H9 (cell line): ENCODE results near the gene NRP2. TPM values are rescaled to one million over a fixed set of nuclear protein-coding genes. Genes with fewer than 3 reads are reported as not detected.

ENCODE experiments used
- DNase-seq: peaks from one replicate; pipeline ENCODE4 v3.0.0-alpha.2; 2017
- H2AFZ ChIP-seq: one replicate; pipeline ENCODE4 v1.6.1; 2013; ENCODE audit warnings: mild to moderate bottlenecking, low read length, control low read depth, moderate library complexity
- H2AK5ac ChIP-seq: 2 replicates; pipeline ENCODE4 v1.6.1; 2013; ENCODE audit warnings: low read length, control low read depth, mixed read lengths; ENCODE audit not compliant: insufficient read length
- H2BK120ac ChIP-seq: one replicate; pipeline ENCODE4 v1.6.1; 2013; ENCODE audit warnings: low read depth, mild to moderate bottlenecking, low read length, control low read depth, inconsistent platforms; ENCODE audit not compliant: poor library complexity, severe bottlenecking
- H2BK12ac ChIP-seq: 2 replicates; pipeline ENCODE4 v1.6.1; 2013; ENCODE audit warnings: low read length, control low read depth, mixed read lengths, low read depth; ENCODE audit not compliant: insufficient read length
- H2BK15ac ChIP-seq: 2 replicates; pipeline ENCODE4 v1.6.1; 2013; ENCODE audit warnings: low read depth, low read length, control low read depth
- H2BK20ac ChIP-seq: one replicate; pipeline ENCODE4 v1.6.1; 2013; ENCODE audit warnings: low read depth, mild to moderate bottlenecking, low read length, control low read depth, inconsistent platforms; ENCODE audit not compliant: poor library complexity, severe bottlenecking
- H2BK5ac ChIP-seq: 2 replicates; pipeline ENCODE4 v1.6.1; 2013; ENCODE audit warnings: low read length, control low read depth, mixed read lengths; ENCODE audit not compliant: insufficient read length
- H3K14ac ChIP-seq: 2 replicates; pipeline ENCODE4 v1.6.1; 2013; ENCODE audit warnings: low read length, control low read depth; ENCODE audit not compliant: insufficient read depth
- H3K18ac ChIP-seq: 2 replicates; pipeline ENCODE4 v1.6.1; 2013; ENCODE audit warnings: low read depth, mild to moderate bottlenecking, mixed read lengths, low read length, control low read depth; ENCODE audit not compliant: insufficient read length
- H3K23ac ChIP-seq: 2 replicates; pipeline ENCODE4 v1.6.1; 2013; ENCODE audit warnings: low read length, control low read depth, mixed read lengths, low read depth; ENCODE audit not compliant: insufficient read length
- H3K23me2 ChIP-seq: 2 replicates; pipeline ENCODE4 v1.6.1; 2013; ENCODE audit warnings: low read depth, mild to moderate bottlenecking, mixed read lengths, low read length, control low read depth; ENCODE audit not compliant: insufficient read length, poor library complexity, severe bottlenecking
- H3K27ac ChIP-seq: 2 replicates; pipeline ENCODE4 v1.5.1; 2013; ENCODE audit warnings: low read length, control low read depth, mixed read lengths, low read depth; ENCODE audit not compliant: insufficient read length
- H3K27me3 ChIP-seq: 2 replicates; pipeline ENCODE4 v1.6.1; 2013; ENCODE audit warnings: low read length, control low read depth, inconsistent platforms; ENCODE audit not compliant: insufficient read depth
- H3K4ac ChIP-seq: 2 replicates; pipeline ENCODE4 v1.6.1; 2013; ENCODE audit warnings: low read depth, mild to moderate bottlenecking, control low read depth, inconsistent platforms, low read length, moderate library complexity
- H3K4me1 ChIP-seq: 2 replicates; pipeline ENCODE4 v1.6.1; 2013; ENCODE audit warnings: low read length, control low read depth, inconsistent platforms; ENCODE audit not compliant: insufficient read depth
- H3K4me2 ChIP-seq: 2 replicates; pipeline ENCODE4 v1.6.1; 2013; ENCODE audit warnings: low read length, control low read depth, mixed read lengths; ENCODE audit not compliant: insufficient read length, insufficient read depth
- H3K56ac ChIP-seq: 2 replicates; pipeline ENCODE4 v1.6.1; 2013; ENCODE audit warnings: low read depth, mild to moderate bottlenecking, mixed read lengths, low read length, control low read depth; ENCODE audit not compliant: insufficient read length
- H3K79me1 ChIP-seq: 2 replicates; pipeline ENCODE4 v1.6.1; 2013; ENCODE audit warnings: low read depth, mild to moderate bottlenecking, moderate library complexity, low read length, control low read depth, inconsistent platforms; ENCODE audit not compliant: insufficient read depth, poor library complexity, severe bottlenecking
- H3K79me2 ChIP-seq: 2 replicates; pipeline ENCODE4 v1.6.1; 2013; ENCODE audit warnings: low read length, control low read depth, inconsistent platforms; ENCODE audit not compliant: insufficient read depth
- H3K9ac ChIP-seq: 2 replicates; pipeline ENCODE4 v1.6.1; 2013; ENCODE audit warnings: low read length, control low read depth, mixed read lengths; ENCODE audit not compliant: insufficient read length; ENCODE audit errors: extremely low read depth
- H3K9me3 ChIP-seq: one replicate; pipeline ENCODE4 v1.6.1; 2013; ENCODE audit warnings: low read depth, low read length, inconsistent platforms; ENCODE audit not compliant: control insufficient read depth
- H3T11ph ChIP-seq: one replicate; pipeline ENCODE4 v1.6.1; 2013; ENCODE audit warnings: mild to moderate bottlenecking, low read length, control low read depth, inconsistent platforms
- H4K20me1 ChIP-seq: one replicate; pipeline ENCODE4 v1.6.1; 2013; ENCODE audit not compliant: control insufficient read depth, insufficient read length, insufficient read depth
- H4K5ac ChIP-seq: 2 replicates; pipeline ENCODE4 v1.6.1; 2013; ENCODE audit warnings: low read depth, mild to moderate bottlenecking, mixed read lengths, low read length, control low read depth; ENCODE audit not compliant: insufficient read length
- H4K8ac ChIP-seq: replicated peaks from 2 replicates; pipeline ENCODE4 v1.6.1; 2013; ENCODE audit warnings: low read length, control low read depth, mixed read lengths, low read depth; ENCODE audit not compliant: insufficient read length
- H4K91ac ChIP-seq: 2 replicates; pipeline ENCODE4 v1.6.1; 2013; ENCODE audit warnings: low read depth, mild to moderate bottlenecking, moderate library complexity, mixed read lengths, low read length, control low read depth; ENCODE audit not compliant: insufficient read length
- H3K27ac Mint-ChIP-seq, 3 experiments: 2 replicates in 2 of 3; 3 replicates in 1 of 3; pipeline ENCODE4 v1.8.0; 2020 to 2021; ENCODE audit warnings: mixed read lengths in 3 of 3, mild to moderate bottlenecking in 1 of 3, moderate library complexity in 1 of 3
- H3K27me3 Mint-ChIP-seq: 2 replicates; pipeline ENCODE4 v1.8.0; 2021; ENCODE audit warnings: low read depth, mild to moderate bottlenecking, moderate library complexity, mixed read lengths
- H3K36me3 Mint-ChIP-seq, 3 experiments: 2 replicates in 2 of 3; 3 replicates in 1 of 3; pipeline ENCODE4 v1.8.0; 2020 to 2021; ENCODE audit warnings: low read depth in 3 of 3, mixed read lengths in 3 of 3; ENCODE audit not compliant: insufficient read depth in 1 of 3
- H3K4me1 Mint-ChIP-seq, 2 experiments: 2 replicates each; pipeline ENCODE4 v1.8.0; 2020; ENCODE audit warnings: mixed read lengths in 2 of 2
- H3K4me3 Mint-ChIP-seq, 2 experiments: 2 replicates in 1 of 2; 3 replicates in 1 of 2; pipeline ENCODE4 v1.8.0; 2020 to 2021; ENCODE audit warnings: mild to moderate bottlenecking in 2 of 2, mixed read lengths in 2 of 2, moderate library complexity in 1 of 2
- H3K9me3 Mint-ChIP-seq, 2 experiments: 2 replicates in 1 of 2; 3 replicates in 1 of 2; pipeline ENCODE4 v1.8.0; 2020; ENCODE audit warnings: mild to moderate bottlenecking in 2 of 2, mixed read lengths in 2 of 2, moderate library complexity in 1 of 2
- CTCF ChIP-seq: fragments of 200-600 bp; sonication (generic); conservative IDR thresholded peaks from 3 replicates; pipeline ENCODE4 v1.8.0; 2021; ENCODE audit warnings: antibody characterized with exemption, mild to moderate bottlenecking
- WGBS: extraction: QIAGEN DNeasy Blood & Tissue Kit; methylation state at CpG from one replicate; pipeline ENCODE4 v1.1.7; 2013; ENCODE audit warnings: missing lambda C conversion rate, low lambda C conversion rate, mixed read lengths; ENCODE audit not compliant: insufficient read length; ENCODE audit errors: extremely low coverage; 5-methylcytosine and 5-hydroxymethylcytosine counted together
- total RNA-seq: library from RNA; stranded (reverse); gene quantifications from 2 replicates; pipeline ENCODE4 v1.2.1, GENCODE V29; 2021

NRP2 gene
- total RNA-seq, 1 experiment from 2014 or later: 19.7 TPM

GRCh38 chr2:205743137-205743536 lies 60.8 kb downstream of the NRP2 start:
- TF ChIP-seq CTCF: no peak
- no peak for DNase-seq
- H3K79me2 ChIP-seq: no peaks in the 10 kb centered on the region
- H2BK12ac ChIP-seq: no peak overlapping the region
- WGBS: no CpG with 5 or more reads among the region's 11 CpGs
- no peak overlapping the region for H3K23ac ChIP-seq
- Mint-ChIP-seq H3K4me3 (no peak overlapping the region), H3K4me1 (peaks cover 16% of the 10 kb centered on the region in 2 experiments), H3K27ac (no peak overlapping the region; a peak in 1 of 7 replicates), H3K36me3 (peaks cover 27 to 50% (median 43%) of the 10 kb centered on the region in 3 experiments), H3K27me3 (peaks cover under 1% of the 10 kb centered on the region; the same call in 1 of the 2 replicates), H3K9me3 (no peaks in the 10 kb centered on the region)
- no peak overlapping the region for H2BK20ac ChIP-seq
- no peak overlapping the region for H3K56ac ChIP-seq
- H3K4ac ChIP-seq: no peak overlapping the region
- H4K20me1 ChIP-seq: no peaks in the 10 kb centered on the region
- no peak overlapping the region for H2AFZ ChIP-seq
- no peak overlapping the region for H2BK15ac ChIP-seq
- no peak overlapping the region for H3K14ac ChIP-seq
- H4K5ac ChIP-seq: no peak overlapping the region
- H3K27me3 ChIP-seq: no peaks in the 10 kb centered on the region
- H4K8ac ChIP-seq: no peak overlapping the region
- H3K4me1 ChIP-seq: peaks cover 3% of the 10 kb centered on the region; the same call in 1 of the 2 replicates
- no peak overlapping the region for H3K18ac ChIP-seq
- H4K91ac ChIP-seq: no peak overlapping the region
- no peaks in the 10 kb centered on the region for H3K9me3 ChIP-seq
- no peaks in the 10 kb centered on the region for H3K79me1 ChIP-seq
- no peak overlapping the region for H3T11ph ChIP-seq
- no peak overlapping the region for H2BK120ac ChIP-seq
- no peak overlapping the region for H2BK5ac ChIP-seq
- H2AK5ac ChIP-seq: no peak overlapping the region
- H3K4me2 ChIP-seq: no peak overlapping the region
- H3K9ac ChIP-seq: no peak overlapping the region
- H3K23me2 ChIP-seq: no peaks in the 10 kb centered on the region
- no peak overlapping the region for H3K27ac ChIP-seq
